Smooth muscle cell (in vitro differentiated cells): Measurements from ENCODE around the gene TYR. TPM values are rescaled to one million over a fixed set of nuclear protein-coding genes. Genes with fewer than 3 reads are reported as not detected.

Source experiments
- DNase-seq: peaks from one replicate; lab custom pipeline; 2025; ENCODE audit not compliant: unreplicated experiment; lab: John Stamatoyannopoulos, UW
- H2AFZ ChIP-seq: fragments of 200-600 bp; sonication (generic); 2 replicates; pipeline ENCODE4 v1.6.0; 2016; ENCODE audit warnings: antibody characterized with exemption, low read depth, mild to moderate bottlenecking
- H3F3A ChIP-seq: fragments of 200-600 bp; sonication (generic); 2 replicates; pipeline ENCODE4 v1.6.0; 2017; ENCODE audit warnings: antibody characterized with exemption, low read depth
- H3K27ac ChIP-seq: fragments of 200-600 bp; sonication (generic); 2 replicates; pipeline ENCODE4 v1.5.1; 2016; ENCODE audit warnings: low read depth, mild to moderate bottlenecking
- H3K27me3 ChIP-seq: fragments of 200-600 bp; sonication (generic); 2 replicates; pipeline ENCODE4 v1.6.1; 2016; ENCODE audit warnings: low read depth, mild to moderate bottlenecking
- H3K36me3 ChIP-seq: fragments of 200-600 bp; sonication (generic); 2 replicates; pipeline ENCODE4 v1.5.1; 2016; ENCODE audit warnings: low read depth
- H3K4me1 ChIP-seq: fragments of 200-600 bp; sonication (generic); 2 replicates; pipeline ENCODE4 v1.5.1; 2016; ENCODE audit warnings: low read depth
- H3K4me2 ChIP-seq: fragments of 200-600 bp; sonication (generic); 2 replicates; pipeline ENCODE4 v1.6.0; 2016; ENCODE audit warnings: mild to moderate bottlenecking
- H3K4me3 ChIP-seq: fragments of 200-600 bp; sonication (generic); 2 replicates; pipeline ENCODE4 v1.5.1; 2016; ENCODE audit warnings: mild to moderate bottlenecking
- H3K79me2 ChIP-seq: fragments of 200-600 bp; sonication (generic); 2 replicates; pipeline ENCODE4 v1.6.0; 2016; ENCODE audit warnings: low read depth, mild to moderate bottlenecking
- H3K9ac ChIP-seq: fragments of 200-600 bp; sonication (generic); 2 replicates; pipeline ENCODE4 v1.6.0; 2016; ENCODE audit warnings: low read depth
- H3K9me3 ChIP-seq: fragments of 200-600 bp; sonication (generic); replicated peaks from 2 replicates; pipeline ENCODE4 v1.5.1; 2016; ENCODE audit warnings: low read depth
- H4K20me1 ChIP-seq: fragments of 200-600 bp; sonication (generic); 2 replicates; pipeline ENCODE4 v1.6.0; 2016; ENCODE audit warnings: low read depth
- CTCF ChIP-seq: fragments of 200-600 bp; sonication (generic); IDR thresholded peaks from 2 replicates; pipeline ENCODE4 v1.5.1; 2017; ENCODE audit warnings: borderline replicate concordance, mild to moderate bottlenecking, antibody characterized with exemption; ENCODE audit not compliant: insufficient read depth, poor library complexity, severe bottlenecking
- WGBS: methylation state at CpG from one replicate; pipeline ENCODE4 v1.1.7; 2016; ENCODE audit warnings: low lambda C conversion rate; 5-methylcytosine and 5-hydroxymethylcytosine counted together
- polyA plus RNA-seq: library from polyadenylated mRNA; unstranded; fragments of >200 nt; fragmentation: Nextera tagmentation; extraction: Ambion mirVana; gene quantifications from 2 replicates; pipeline ENCODE4 v1.2.1, GENCODE V29; 2016
- total RNA-seq: library from RNA; depleted of rRNA; stranded (reverse); fragments of >200 nt; gene quantifications from 2 replicates; pipeline ENCODE4 v1.2.3, GENCODE V29; 2014

Gene TYR
- total and polyA plus RNA-seq, 2 experiments from 2014 or later, result not detected

- H4K20me1 ChIP-seq, result no peaks in the 10 kb centered on the region
- no peak overlapping the region for H2AFZ ChIP-seq
- no peak overlapping the region for H3K9ac ChIP-seq
- WGBS, result 53% methylated on average over 2 of the region's 2 CpGs
- H3K79me2 ChIP-seq, result no peaks in the 10 kb centered on the region
- no peak overlapping the region for H3K4me3 ChIP-seq
- H3K4me2 ChIP-seq, result no peak overlapping the region
- H3K4me1 ChIP-seq, result no peaks in the 10 kb centered on the region
- no peak for DNase-seq
- no peaks in the 10 kb centered on the region for H3F3A ChIP-seq
- no peak overlapping the region for H3K27ac ChIP-seq
- no peaks in the 10 kb centered on the region for H3K27me3 ChIP-seq
- H3K9me3 ChIP-seq, result no peaks in the 10 kb centered on the region
- no peak for TF ChIP-seq CTCF
- H3K36me3 ChIP-seq, result no peaks in the 10 kb centered on the region
Observed at GRCh38 chr11:89176938-89177337, 737 bp upstream of the TYR start.

GRCh38 chr11:89181111-89181510, 3.4 kb downstream of the TYR start:
- Histone ChIP-seq H3K27me3 (no peaks in the 10 kb centered on the region), H3K36me3 (no peaks in the 10 kb centered on the region), H3K4me1 (no peaks in the 10 kb centered on the region), H3K27ac (no peak overlapping the region), H2AFZ (no peak overlapping the region), H3K9me3 (no peaks in the 10 kb centered on the region), H3K9ac (no peak overlapping the region), H3K4me3 (no peak overlapping the region), H3K4me2 (no peak overlapping the region), H3K79me2 (no peaks in the 10 kb centered on the region), H4K20me1 (no peaks in the 10 kb centered on the region), H3F3A (no peaks in the 10 kb centered on the region)
- WGBS, result 80% methylated on average over 2 of the region's 2 CpGs
- TF ChIP-seq CTCF, result no peak
- no peak for DNase-seq

GRCh38 chr11:89182773-89183518, 5.3 kb downstream of the TYR start:
- TF ChIP-seq CTCF, result no peak
- no peaks in the 10 kb centered on the region for H3K9me3 ChIP-seq
- no peak overlapping the region for H3K9ac ChIP-seq
- H3K27ac ChIP-seq, result no peak overlapping the region
- no peaks in the 10 kb centered on the region for H3K36me3 ChIP-seq
- no peaks in the 10 kb centered on the region for H3K79me2 ChIP-seq
- H3F3A ChIP-seq, result no peaks in the 10 kb centered on the region
- 80% methylated on average over 5 of the region's 5 CpGs for WGBS
- no peaks in the 10 kb centered on the region for H4K20me1 ChIP-seq
- H3K4me2 ChIP-seq, result no peak overlapping the region
- DNase-seq, result no peak
- H3K4me1 ChIP-seq, result no peaks in the 10 kb centered on the region
- no peaks in the 10 kb centered on the region for H3K27me3 ChIP-seq
- no peak overlapping the region for H3K4me3 ChIP-seq
- H2AFZ ChIP-seq, result no peak overlapping the region

- Histone ChIP-seq H3K9me3 (no peaks in the 10 kb centered on the region), H3K27ac (no peak overlapping the region), H3K4me3 (no peak overlapping the region), H3K27me3 (no peaks in the 10 kb centered on the region), H3K4me2 (no peak overlapping the region), H3K79me2 (no peaks in the 10 kb centered on the region), H2AFZ (no peak overlapping the region), H3K4me1 (no peaks in the 10 kb centered on the region), H4K20me1 (no peaks in the 10 kb centered on the region), H3K9ac (no peak overlapping the region), H3K36me3 (no peaks in the 10 kb centered on the region), H3F3A (no peaks in the 10 kb centered on the region)
- no peak for DNase-seq
- no peak for TF ChIP-seq CTCF
- 64% methylated on average over 3 of the region's 3 CpGs for WGBS
Observed at GRCh38 chr11:89184021-89184420, 6.3 kb downstream of the TYR start.
